ENCODE data around the gene GINS2.

The GINS2 gene

DNA sequence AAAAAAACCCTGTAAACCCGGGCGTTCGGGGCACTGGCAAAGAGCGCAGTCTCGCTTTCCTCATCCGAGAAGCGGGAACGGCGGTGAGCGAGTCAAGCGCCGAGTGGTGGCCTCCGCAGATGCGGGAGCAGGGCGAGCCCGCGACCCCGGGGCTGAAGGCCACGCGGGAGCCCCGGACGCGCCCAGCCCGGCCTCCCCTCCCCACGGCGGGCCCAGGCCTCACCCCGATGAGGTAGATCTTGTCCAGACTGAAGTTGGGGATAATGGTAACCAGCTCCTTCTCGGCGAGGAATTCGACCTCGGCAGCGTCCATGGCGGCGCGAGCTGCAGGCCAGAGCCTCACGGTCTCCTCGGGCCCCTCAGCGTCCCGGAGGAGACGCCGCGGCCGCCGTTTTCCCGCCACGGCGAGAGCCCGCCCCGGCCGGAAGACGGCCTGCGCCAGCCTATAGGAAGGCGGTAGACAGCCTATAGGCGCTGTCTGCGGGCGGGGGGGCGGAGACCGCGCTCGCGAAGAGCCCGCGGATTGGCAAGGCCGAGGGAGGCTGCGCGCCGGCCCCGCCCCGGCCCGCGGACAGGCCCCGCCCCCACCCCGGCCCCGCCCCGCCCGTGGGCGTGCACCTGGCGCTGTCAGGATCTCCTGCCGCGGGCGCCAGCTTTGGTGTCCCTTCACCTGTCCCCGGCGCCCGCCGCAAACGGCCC, at the start of gene GINS2:
GINS2 (minus strand) TSS at position 369 of the 699 bp plus-strand sequence; CDS start at position 313, 56 bp downstream.
- peak; percentile 90 for DNase-seq

GRCh38 chr16:85736921-85737320, 48.2 kb upstream of the GINS2 start:
- no peak for DNase-seq

- no peak for DNase-seq
Observed at GRCh38 chr16:85735946-85736345, 47.2 kb upstream of the GINS2 start.

DNA sequence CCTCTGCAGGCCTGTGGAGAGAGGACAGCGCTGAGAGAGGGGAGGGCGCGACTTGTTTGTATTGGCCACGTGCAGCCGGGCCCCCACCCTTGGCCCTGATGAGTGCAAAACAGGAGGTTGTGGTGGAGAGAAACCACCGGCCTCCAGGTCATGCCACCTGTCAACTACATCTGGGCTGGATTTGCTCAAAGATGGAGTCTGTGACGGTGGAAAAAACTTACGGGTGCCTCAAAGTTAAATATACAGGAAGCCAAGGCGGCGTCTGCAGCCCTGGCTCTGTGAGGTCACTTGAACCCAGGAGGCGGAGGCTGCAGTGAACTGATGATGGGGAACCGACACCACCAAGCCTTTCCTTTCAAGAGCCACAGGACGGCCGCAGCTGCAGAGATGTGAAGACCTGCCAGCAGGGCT, 46.5 kb upstream of the GINS2 start:
- DNase-seq: no peak

GRCh38 chr16:85734311-85735017, 45.7 kb upstream of the GINS2 start:
- DNase-seq: no peak

DNA sequence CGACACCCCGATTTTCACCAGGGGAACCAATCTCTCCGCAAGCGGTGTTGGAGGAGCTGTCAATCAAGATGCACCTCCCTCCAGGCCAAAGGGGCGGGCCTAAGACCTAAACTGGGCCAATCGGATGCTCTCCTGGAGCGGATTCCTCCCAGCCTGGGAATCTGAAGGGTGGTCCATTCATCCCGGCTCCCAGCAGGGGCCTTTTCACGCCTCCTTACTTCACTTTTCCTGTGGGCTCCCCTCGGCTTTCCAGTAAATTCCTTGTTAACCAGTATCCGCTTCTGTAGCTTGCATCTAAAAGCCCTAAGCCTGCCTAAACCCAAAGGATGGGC, 45.1 kb upstream of the GINS2 start:
- peak; percentile 61 for DNase-seq

GRCh38 chr16:85733155-85733838, 44.5 kb upstream of the GINS2 start:
- DNase-seq: no peak

- DNase-seq: no peak
Observed at GRCh38 chr16:85731179-85731578, 42.4 kb upstream of the GINS2 start.

GRCh38 chr16:85730186-85730465, 41.4 kb upstream of the GINS2 start:
- DNase-seq: no peak

DNA sequence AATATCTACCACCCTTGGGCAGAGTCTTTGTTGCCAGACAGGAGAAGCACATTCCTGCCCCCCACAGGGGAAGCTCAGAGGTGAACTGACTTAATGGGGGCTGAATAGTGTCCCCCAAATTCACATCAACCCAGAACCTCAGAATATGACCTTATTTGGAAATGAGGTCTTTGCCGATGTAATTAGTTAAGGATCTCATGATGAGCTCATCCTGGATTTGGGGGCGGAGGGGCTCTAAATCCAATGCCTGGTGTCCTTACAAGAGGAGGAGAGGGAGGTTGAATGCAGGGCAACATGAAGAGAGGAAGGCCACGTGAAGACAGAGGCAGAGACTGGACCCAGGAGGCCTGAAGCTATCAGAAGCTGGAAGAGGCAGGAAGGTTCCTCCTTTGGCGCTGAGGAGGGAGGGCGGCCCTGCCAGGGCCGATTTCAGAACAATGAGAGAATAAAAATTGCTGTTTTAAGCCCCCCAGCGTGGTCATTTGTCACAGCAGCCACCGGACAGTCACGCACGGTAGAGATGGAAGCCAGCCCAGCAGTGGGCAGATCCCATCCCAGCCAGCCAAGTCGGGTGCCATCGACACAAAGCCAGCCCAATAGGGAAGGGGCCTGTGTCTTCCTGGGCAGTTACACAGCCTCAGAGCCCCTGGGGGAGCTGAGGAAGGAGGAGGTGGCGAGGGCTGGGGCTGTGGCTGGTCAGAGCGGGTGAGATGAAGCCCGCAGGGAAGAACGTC, 40.9 kb upstream of the GINS2 start:
- DNase-seq: peak; percentile 58

- no peak for DNase-seq
Observed at GRCh38 chr16:85728879-85729278, 40.1 kb upstream of the GINS2 start.

DNA sequence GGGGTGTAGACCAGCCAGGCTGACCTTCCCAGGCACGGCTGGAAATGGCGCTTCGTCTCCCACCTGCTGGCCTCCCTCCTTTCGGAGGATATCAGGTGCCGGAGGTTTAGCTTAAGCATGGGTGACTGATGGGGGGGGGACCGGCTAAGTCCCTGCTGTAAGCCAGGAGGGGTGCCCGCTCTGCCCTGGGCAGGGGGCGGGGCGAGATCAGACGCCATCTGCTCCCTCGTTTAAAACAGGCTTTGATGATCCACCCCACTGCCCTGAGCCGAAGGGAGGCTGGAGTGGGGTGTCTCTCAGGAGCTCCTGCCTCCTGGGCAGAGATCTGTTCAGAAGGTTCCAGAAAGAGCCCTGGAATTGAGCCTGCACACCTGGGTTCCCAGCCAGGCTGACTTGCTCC, 36.2 kb upstream of the GINS2 start:
- DNase-seq: no peak

DNA sequence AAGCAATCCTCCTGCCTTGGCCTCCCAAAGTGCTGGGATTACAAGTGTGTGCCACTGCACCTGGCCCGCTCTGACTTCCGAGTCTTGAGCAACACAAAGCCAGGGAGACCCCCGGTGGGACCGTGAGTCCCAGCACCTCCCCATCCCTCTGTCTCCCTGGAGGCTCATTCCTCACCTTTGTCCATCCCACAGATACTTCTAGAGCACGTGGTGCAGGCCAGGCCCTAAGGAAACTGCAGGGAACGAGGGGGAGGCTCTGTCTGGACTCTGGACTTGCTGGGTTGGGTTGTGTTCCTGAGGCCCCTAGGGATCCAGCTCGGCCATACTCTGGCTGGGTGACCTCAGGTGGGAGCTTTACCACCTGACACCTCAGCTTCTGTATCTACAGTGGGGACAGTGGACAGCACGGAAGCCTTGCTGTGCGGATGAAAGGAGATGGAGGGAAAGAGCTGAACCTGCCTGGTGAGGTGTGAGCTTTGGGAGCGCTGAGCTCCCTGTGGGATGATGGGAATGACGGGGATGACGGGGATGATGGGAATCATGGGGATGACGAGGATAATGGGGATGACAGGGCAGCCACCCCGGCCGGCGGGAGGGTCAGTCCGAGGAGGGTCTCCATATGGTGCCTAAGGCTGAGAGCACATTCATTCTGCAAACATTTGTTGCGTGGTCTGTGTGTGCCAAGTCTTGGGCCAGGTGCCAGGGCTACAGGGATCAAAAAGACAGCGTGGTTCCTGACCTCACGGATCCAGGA, 35.5 kb upstream of the GINS2 start:
- DNase-seq: no peak

- no peak for DNase-seq
Observed at GRCh38 chr16:85722128-85722893, 33.6 kb upstream of the GINS2 start.

DNA sequence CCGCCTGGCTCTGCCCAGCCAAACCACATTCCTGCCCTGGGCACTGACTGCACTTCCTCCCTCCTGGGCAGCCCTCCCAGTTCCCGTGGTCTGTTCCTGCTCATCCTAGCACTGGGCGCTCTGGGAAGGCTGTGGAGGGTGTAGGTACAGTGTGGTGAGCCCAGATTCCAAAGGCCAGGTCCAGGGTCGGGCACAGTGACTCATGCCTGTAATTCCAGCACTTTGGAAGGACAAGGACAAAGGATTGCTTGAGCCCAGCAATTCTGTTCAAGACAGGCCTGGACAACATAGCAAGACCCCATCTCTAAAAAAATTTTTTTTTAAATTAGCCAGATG, 31.5 kb upstream of the GINS2 start:
- DNase-seq: no peak

GRCh38 chr16:85719605-85720301, 31.0 kb upstream of the GINS2 start:
- DNase-seq: no peak

- no peak for DNase-seq
Observed at GRCh38 chr16:85718682-85719081, 29.9 kb upstream of the GINS2 start.

- no peak for DNase-seq
Observed at GRCh38 chr16:85718153-85718477, 29.4 kb upstream of the GINS2 start.

DNA sequence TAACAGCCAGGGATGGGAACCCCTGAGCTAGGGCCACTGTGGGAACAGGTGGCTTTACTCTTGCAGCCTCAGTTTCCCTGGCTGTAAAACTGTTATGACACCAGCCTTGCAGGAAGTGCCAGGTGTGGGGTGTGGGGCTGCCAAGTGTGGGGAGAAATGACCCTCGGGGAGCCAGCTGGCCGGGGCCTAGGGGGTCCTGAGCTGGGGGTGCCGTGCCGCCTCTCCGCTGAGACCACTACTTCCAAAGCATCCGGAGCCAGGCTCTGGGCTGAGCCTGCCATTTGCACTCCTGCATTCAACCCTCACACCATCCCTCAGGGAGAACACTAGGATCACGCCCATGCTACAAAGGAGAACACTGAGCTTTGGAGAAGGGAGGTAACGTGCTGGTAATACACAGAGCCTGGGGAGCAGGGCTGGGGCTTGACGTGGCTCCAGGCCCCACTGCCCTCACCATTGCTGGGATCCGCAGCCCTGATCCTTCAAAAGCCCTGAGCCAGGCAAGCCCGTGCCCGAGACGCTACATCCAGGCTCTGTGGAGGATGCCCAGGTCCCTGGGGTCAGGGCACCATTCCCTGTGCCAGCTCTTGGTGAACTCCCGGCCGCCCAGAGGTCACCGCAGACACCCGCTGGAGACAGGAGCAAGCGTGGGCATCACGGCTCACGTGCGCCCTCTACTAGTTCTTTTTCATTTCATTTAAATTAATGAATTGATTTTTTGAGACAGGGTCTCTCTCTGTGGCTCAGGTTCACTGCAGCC, 28.8 kb upstream of the GINS2 start:
- peak; percentile 52 for DNase-seq

- no peak for DNase-seq
Observed at GRCh38 chr16:85716680-85717038, 27.9 kb upstream of the GINS2 start.

Measured in fibroblast of upper back skin (primary cell).